Astrocyte (in vitro differentiated cells and primary cell): Measurements from ENCODE around the gene LRMDA.

Experiments
- EZH2 ChIP-seq: IDR thresholded peaks from 2 replicates; pipeline ENCODE4 v1.6.1; 2012; ENCODE audit warnings: mild to moderate bottlenecking, low read length, inconsistent platforms; ENCODE audit not compliant: insufficient read depth
- TF ChIP-seq, protein P1 (sequence below): IDR thresholded peaks from 2 replicates; pipeline ENCODE4 v1.5.1; 2011; ENCODE audit warnings: low read depth, mild to moderate bottlenecking, inconsistent platforms, low read length, moderate library complexity; ENCODE audit not compliant: insufficient read depth

DNA sequence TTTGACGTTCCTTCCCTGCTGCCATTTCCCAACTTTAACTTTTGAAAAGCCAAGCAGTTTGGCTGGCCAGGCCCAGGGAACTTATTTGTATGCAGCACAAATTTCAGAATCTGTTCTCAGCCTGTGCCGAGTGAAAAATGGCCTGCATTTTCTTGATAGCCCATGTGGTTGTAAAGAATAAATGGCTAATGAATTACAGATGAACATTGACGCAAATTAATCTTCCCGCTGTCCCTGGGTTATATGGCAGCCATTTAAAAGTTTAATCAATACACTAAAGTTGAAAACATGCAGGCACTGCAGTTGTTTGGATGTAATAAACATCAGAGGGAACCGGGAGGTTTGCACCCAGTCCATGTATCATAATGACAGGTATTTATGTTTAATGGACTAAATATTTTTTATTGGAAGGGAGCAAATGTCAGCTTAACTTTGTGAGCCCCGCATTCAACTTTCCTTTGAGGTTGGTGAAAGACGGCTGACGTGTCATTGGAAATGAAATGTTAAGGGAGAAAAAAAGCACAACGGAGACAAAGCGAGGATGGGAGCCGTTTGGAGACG lies 1092.4 kb downstream of the LRMDA start:
- no peak for TF ChIP-seq EZH2
- TF ChIP-seq, protein P1, sequence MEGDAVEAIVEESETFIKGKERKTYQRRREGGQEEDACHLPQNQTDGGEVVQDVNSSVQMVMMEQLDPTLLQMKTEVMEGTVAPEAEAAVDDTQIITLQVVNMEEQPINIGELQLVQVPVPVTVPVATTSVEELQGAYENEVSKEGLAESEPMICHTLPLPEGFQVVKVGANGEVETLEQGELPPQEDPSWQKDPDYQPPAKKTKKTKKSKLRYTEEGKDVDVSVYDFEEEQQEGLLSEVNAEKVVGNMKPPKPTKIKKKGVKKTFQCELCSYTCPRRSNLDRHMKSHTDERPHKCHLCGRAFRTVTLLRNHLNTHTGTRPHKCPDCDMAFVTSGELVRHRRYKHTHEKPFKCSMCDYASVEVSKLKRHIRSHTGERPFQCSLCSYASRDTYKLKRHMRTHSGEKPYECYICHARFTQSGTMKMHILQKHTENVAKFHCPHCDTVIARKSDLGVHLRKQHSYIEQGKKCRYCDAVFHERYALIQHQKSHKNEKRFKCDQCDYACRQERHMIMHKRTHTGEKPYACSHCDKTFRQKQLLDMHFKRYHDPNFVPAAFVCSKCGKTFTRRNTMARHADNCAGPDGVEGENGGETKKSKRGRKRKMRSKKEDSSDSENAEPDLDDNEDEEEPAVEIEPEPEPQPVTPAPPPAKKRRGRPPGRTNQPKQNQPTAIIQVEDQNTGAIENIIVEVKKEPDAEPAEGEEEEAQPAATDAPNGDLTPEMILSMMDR: no peak
